HG03457 (cell line): Measurements from ENCODE around the gene PIGL.
A peak's percentile ranks its signal among the peaks of the same experiment; 100 is the strongest.

Experiments
- ATAC-seq: cut with Tn5 transposase; IDR thresholded peaks from one replicate; pipeline ENCODE4 v1.9.1; 2021; ENCODE audit warnings: moderate number of reproducible peaks; ENCODE audit not compliant: unreplicated experiment

The PIGL gene

DNA sequence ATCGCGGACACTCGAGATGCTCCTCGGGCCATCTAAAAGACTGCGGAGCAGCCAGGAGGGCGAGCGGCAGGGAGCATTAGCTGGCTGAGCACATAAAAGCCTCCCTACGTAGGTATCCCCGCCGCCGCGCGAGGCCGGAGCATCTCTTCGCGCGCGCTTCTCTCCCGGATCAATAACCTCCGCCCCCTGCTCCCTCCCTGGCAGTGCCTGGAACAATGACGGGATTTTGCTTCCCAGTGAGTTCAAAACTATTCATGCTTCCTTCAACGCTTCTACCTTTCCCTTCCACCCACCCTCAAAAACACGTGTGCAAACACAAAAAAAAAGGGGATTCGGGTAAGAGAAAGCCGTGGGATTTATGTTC, 135.3 kb downstream of the PIGL start:
- no peak for ATAC-seq

- peak; percentile 21 for ATAC-seq
These were observed 135.8 kb downstream of the PIGL start for GRCh38 chr17:16352667-16353316.

DNA sequence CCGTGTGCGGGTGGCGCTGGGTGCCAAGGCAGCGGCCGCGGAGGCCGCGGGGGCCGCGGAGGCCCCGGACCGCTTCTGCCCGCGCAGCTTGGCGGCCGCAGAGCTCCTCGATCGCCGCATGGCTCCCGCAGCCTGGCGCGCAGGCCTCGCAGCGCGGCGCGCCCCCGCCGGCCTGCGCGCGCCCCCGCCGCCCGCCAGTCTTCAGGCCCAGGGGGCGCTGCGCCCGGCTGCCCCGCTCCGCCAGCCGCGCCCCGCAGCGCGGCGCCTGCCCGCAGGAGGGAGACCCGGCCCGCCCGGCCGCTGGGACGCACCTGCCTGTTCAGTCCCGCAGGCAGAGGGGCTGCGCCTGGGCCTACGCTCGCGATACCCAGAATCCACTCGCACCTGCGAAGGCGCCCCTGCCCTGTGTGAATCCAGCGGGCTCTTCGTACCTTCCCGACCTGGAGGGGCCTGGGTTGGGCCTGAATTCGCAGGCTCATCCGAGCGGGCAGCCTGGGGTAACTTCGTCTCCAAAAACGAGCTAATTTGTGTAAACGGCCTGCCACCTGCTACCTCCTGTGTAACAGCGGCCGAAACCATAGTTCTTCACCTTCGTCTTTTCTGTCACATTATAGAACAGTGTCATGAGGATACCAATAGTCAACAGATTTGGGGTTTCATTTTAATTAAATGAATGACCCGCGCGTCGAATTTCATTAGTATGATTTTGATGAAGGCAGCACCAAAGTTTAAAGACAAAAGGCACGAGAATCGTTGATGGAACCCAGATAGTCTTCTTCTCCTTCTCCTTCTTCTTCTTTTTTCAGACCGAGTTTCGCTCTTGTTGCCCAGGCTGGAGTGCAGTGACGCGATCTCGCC, 136.5 kb downstream of the PIGL start, which contains the start of gene CENPV:
Gene CENPV (minus strand): TSS at position 153 of the 858 bp plus-strand sequence. CDS start 33 bp downstream, at position 120.
- peak; percentile 55 for ATAC-seq

DNA sequence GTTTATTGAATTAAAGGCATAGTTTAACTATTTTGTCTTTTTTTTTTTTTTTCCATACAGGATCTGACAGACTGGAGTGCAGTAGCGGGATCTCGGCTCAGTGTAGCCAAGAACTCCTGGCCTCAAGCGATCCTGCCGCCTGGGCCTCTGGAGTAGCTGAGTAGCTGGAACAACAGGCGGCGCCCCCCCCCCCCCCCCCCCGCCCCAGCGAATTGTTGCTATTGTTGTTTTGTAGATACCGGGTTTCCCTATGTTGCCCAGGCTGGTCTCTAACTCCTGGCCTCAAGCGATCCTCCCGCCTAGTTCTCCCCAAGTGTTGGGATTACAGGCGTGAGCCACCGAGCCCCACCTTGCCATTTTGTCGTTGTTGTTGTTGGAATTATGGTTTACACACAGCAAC, 137.6 kb downstream of the PIGL start:
- no peak for ATAC-seq

GRCh38 chr17:16358394-16358793, 141.4 kb downstream of the PIGL start:
- ATAC-seq, result no peak

DNA sequence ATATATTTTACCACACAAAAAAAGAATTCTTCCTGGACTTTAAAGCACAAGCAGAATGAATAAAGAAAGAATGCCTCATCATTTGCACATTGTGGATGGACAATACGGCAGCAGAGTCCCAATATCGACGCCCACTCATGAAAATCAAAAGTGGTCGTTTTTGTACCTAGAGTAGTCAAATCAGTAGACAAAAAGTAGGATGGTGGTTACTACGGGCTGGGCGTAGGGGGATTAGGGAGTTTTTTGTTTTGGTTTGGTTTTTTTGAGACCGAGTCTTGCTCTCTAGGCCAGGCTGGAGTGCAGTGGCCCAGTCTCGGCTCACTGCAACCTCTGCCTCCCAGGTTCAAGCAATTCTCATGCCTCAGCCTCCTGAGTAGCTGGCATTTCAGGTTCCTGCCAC, 144.9 kb downstream of the PIGL start:
- ATAC-seq, result no peak

DNA sequence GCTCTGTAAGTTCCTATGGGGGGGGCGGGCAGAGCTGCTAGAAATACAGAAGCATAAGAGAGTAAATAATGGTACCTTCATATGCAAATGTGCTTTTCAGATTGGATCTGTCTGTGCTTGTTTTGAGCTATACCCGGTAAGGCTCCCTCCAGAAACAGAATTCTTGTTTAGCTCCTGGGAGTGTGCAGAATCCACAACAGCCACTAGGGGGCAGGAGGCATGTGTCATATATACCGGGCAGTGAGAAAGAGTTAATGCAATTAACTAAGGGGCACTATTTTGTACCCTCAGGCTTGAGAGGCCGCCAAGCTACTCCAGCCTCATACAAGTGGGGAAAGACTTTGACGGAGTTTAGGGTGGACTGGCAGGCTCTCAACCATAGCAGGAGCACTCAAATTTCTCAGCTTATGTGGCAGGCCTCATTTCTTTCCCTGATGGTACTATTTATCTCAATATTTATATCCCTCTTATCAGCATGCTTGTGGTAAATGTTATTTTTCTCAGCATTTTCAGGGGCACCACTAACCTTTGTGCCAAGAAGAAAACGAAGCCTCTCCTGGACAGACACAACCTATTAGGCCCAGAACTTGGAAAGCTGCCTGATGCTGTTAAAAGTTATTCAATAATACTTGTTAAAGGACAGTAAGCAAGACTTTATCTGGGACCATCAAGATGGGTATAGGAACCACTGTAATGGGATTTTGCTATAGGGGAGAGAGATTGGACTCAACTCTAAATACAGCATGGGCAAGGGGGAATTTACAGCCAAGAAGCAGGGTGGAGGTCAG, 146.9 kb downstream of the PIGL start:
- no peak for ATAC-seq

GRCh38 chr17:16364625-16365024, 147.6 kb downstream of the PIGL start:
- ATAC-seq, result no peak

DNA sequence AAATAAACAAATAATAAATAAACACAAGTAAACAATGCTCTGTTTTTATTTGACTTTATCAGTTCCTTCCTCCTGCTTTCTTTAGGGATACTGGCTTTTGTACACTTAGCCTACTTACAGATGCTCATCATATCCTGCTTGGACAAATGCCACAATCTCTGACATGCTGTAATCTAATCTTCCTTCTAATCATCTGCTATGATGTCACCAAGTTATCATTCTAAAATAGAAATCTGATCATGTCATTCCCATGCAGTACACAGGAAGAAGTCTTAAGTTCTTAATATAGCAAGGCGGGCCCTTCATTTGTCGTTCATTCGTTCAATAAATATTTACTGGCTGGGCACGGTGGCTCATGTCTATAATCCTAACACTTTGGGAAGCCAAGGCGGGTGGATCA, 154.7 kb downstream of the PIGL start:
- no peak for ATAC-seq

GRCh38 chr17:16374146-16374938, 157.3 kb downstream of the PIGL start:
- no peak for ATAC-seq
